HL-60 (cell line): ENCODE results near the gene UBXN11.

Experiments
- DNase-seq, 2 experiments: peaks; one replicate each; pipeline ENCODE4 v3.0.0-alpha.2; 2010 to 2020; ENCODE audit warnings: low read depth in 1 of 2, low spot score in 1 of 2
- H3K27ac ChIP-seq: fragments of 250-450 bp; sonication (Bioruptor Pico); replicated peaks from 2 replicates; pipeline ENCODE4 v1.5.1; 2020; ENCODE audit warnings: mild to moderate bottlenecking, moderate library complexity
- H3K27me3 ChIP-seq: fragments of 250-450 bp; sonication (Bioruptor Pico); 2 replicates; pipeline ENCODE4 v1.5.1; 2021; ENCODE audit warnings: mild to moderate bottlenecking, moderate library complexity; ENCODE audit not compliant: insufficient read depth, poor library complexity, severe bottlenecking
- H3K4me3 ChIP-seq: replicated peaks from 2 replicates; pipeline ENCODE4 v1.5.1; 2011; ENCODE audit warnings: mild to moderate bottlenecking, control low read depth, low read length; ENCODE audit not compliant: insufficient read depth
- CTCF ChIP-seq: IDR thresholded peaks from one replicate; pipeline ENCODE4 v1.5.1; 2011; ENCODE audit warnings: low read length, control low read depth, inconsistent platforms; ENCODE audit not compliant: insufficient read depth
- GABPA ChIP-seq: IDR thresholded peaks from 2 replicates; pipeline ENCODE4 v1.6.1; 2012; ENCODE audit warnings: low read depth
- POLR2AphosphoS5 ChIP-seq: IDR thresholded peaks from 2 replicates; pipeline ENCODE4 v1.6.1; 2012; ENCODE audit warnings: low read depth
- REST ChIP-seq: IDR thresholded peaks from 2 replicates; pipeline ENCODE4 v1.6.1; 2012; ENCODE audit warnings: low read depth; ENCODE audit not compliant: insufficient replicate concordance
- SPI1 ChIP-seq: IDR thresholded peaks from 2 replicates; pipeline ENCODE4 v1.6.1; 2012; ENCODE audit warnings: low read depth, mild to moderate bottlenecking, borderline replicate concordance

The UBXN11 gene

GRCh38 chr1:26278724-26279455 is 27.5 kb downstream of the UBXN11 start:
- Histone ChIP-seq H3K27ac (peak overlapping the region; percentile 88), H3K27me3 (no peaks in the 10 kb centered on the region), H3K4me3 (peak overlapping the region; percentile 75)
- DNase-seq, result peak in 1 of 2 experiments; percentile 79
- TF ChIP-seq SPI1 (peak; percentile 95), GABPA (no peak)

- no peak overlapping the region for H3K4me3 ChIP-seq
- DNase-seq, result no peak
- peak overlapping the region; percentile 88 for H3K27ac ChIP-seq
- H3K27me3 ChIP-seq, result no peaks in the 10 kb centered on the region
- TF ChIP-seq SPI1, result no peak
Measured at GRCh38 chr1:26278303-26278702, 28.1 kb downstream of the UBXN11 start.

GRCh38 chr1:26277719-26278118 is 28.7 kb downstream of the UBXN11 start:
- no peaks in the 10 kb centered on the region for H3K27me3 ChIP-seq
- peak overlapping the region; percentile 88 for H3K27ac ChIP-seq
- DNase-seq, result no peak
- TF ChIP-seq SPI1 (no peak), REST (no peak), CTCF (no peak), GABPA (no peak), POLR2AphosphoS5 (no peak)
- H3K4me3 ChIP-seq, result no peak overlapping the region

GRCh38 chr1:26277261-26277661 is 29.2 kb downstream of the UBXN11 start:
- H3K4me3 ChIP-seq, result no peak overlapping the region
- peak overlapping the region; percentile 88 for H3K27ac ChIP-seq
- no peaks in the 10 kb centered on the region for H3K27me3 ChIP-seq
- DNase-seq, result no peak
- TF ChIP-seq REST, result no peak
- TF ChIP-seq GABPA, result no peak
- no peak for TF ChIP-seq SPI1
- no peak for TF ChIP-seq POLR2AphosphoS5
- TF ChIP-seq CTCF, result no peak

- Histone ChIP-seq H3K27ac (peak overlapping the region; percentile 88), H3K27me3 (no peaks in the 10 kb centered on the region)
Measured at GRCh38 chr1:26276432-26276838, 30.0 kb downstream of the UBXN11 start.

More at GRCh38 chr1:26276432-26276838, 30.0 kb downstream of the UBXN11 start:
- no peak for TF ChIP-seq REST
- 0 out of 2 replicates have a peak, but pooled peaks have one; percentile 44 for TF ChIP-seq POLR2AphosphoS5
- DNase-seq, result no peak
- no peak overlapping the region for H3K4me3 ChIP-seq
